Measurements from ENCODE around the gene SYNJ1. TPM values are rescaled to one million over a fixed set of nuclear protein-coding genes. Genes with fewer than 3 reads are reported as not detected.

SYNJ1 gene
- total and polyA plus RNA-seq, 10 of the 15 experiments (the other 5 are each of a cell fraction or from before 2014, with no cell fraction given) = 1.2 to 7.0 (median 3.5) TPM

DNA sequence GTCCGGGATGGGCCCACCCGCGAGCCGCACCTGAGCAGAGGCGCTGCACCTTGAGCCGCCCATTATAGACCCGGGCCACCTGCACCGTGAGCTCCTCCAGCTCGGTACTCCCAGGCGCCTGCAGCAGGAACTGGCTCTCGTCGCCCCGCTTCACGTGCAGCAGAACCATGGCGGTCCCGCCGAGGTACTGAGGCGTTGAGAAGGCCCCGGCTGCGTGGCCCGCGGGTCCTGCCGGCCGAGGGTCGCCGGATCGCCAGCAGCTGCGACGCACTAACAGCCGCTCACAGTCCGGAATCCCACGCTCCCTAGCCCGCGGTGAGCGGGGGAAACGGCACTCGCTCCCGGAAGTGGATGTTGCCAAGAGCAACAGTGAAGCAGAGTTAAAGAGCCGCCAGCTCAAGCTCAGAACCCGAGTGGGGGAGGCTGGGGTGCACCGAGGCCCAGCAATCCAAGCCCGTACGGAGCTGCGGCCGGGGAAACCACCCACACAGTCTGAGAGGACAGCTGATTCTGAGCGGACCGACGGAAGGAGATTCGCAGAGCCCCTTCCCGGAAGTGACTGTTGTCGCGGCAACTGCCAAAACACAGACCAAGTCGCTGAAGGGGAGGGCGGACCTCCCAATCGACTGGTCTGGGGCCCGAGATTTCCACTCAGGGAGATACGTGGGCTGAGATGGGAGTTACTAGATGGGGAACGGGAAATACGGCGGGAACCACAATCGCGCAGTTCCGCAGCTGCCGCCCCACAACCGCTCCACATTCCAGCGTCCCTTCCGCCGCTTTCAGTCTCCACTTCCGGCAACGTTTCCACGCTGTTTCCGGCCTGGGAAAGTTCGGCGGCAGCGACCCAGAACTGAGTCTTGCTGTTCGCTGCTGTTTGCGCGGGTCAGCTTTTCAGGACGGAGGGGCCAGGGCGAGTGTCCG lies 115.5 kb downstream of the SYNJ1 start, which contains the start of gene CFAP298 (continued):
- TF ChIP-seq RAD21 (IDR thresholded peaks at IDR 0.05; ENCODE audit: insufficient read depth, low read depth, low read length) (no peak), KDM1A (IDR thresholded peaks at IDR 0.05; ENCODE audit: borderline replicate concordance) (no peak), CREB1 (IDR thresholded peaks at IDR 0.05; ENCODE audit: low read depth) (peak; percentile 18; the same call in 1 of the 2 replicates), EZH2 (IDR thresholded peaks at IDR 0.05; ENCODE audit: borderline replicate concordance, control insufficient read depth, low read depth, low read length) (no peak), RCOR1 (conservative IDR thresholded peaks at IDR 0.05; ENCODE audit: low read depth, low read length) (no peak), PAX5 (IDR thresholded peaks at IDR 0.05; ENCODE audit: borderline replicate concordance, low read depth, low read length) (peak; percentile 69; the same call in 1 of the 2 replicates), MXI1 (IDR thresholded peaks at IDR 0.05; ENCODE audit: low read depth, low read length) (peak; percentile 80)
- TF ChIP-seq, protein P1, sequence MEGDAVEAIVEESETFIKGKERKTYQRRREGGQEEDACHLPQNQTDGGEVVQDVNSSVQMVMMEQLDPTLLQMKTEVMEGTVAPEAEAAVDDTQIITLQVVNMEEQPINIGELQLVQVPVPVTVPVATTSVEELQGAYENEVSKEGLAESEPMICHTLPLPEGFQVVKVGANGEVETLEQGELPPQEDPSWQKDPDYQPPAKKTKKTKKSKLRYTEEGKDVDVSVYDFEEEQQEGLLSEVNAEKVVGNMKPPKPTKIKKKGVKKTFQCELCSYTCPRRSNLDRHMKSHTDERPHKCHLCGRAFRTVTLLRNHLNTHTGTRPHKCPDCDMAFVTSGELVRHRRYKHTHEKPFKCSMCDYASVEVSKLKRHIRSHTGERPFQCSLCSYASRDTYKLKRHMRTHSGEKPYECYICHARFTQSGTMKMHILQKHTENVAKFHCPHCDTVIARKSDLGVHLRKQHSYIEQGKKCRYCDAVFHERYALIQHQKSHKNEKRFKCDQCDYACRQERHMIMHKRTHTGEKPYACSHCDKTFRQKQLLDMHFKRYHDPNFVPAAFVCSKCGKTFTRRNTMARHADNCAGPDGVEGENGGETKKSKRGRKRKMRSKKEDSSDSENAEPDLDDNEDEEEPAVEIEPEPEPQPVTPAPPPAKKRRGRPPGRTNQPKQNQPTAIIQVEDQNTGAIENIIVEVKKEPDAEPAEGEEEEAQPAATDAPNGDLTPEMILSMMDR (IDR thresholded peaks at IDR 0.05 in 2 of 3, conservative IDR thresholded peaks at IDR 0.05 in 1 of 3; ENCODE audit: control insufficient read depth in 2 of 3, extremely low read depth in 1 of 3, insufficient read depth in 1 of 3, low read depth in 3 of 3, low read length in 3 of 3) = no peak
- TF ChIP-seq, protein P2, sequence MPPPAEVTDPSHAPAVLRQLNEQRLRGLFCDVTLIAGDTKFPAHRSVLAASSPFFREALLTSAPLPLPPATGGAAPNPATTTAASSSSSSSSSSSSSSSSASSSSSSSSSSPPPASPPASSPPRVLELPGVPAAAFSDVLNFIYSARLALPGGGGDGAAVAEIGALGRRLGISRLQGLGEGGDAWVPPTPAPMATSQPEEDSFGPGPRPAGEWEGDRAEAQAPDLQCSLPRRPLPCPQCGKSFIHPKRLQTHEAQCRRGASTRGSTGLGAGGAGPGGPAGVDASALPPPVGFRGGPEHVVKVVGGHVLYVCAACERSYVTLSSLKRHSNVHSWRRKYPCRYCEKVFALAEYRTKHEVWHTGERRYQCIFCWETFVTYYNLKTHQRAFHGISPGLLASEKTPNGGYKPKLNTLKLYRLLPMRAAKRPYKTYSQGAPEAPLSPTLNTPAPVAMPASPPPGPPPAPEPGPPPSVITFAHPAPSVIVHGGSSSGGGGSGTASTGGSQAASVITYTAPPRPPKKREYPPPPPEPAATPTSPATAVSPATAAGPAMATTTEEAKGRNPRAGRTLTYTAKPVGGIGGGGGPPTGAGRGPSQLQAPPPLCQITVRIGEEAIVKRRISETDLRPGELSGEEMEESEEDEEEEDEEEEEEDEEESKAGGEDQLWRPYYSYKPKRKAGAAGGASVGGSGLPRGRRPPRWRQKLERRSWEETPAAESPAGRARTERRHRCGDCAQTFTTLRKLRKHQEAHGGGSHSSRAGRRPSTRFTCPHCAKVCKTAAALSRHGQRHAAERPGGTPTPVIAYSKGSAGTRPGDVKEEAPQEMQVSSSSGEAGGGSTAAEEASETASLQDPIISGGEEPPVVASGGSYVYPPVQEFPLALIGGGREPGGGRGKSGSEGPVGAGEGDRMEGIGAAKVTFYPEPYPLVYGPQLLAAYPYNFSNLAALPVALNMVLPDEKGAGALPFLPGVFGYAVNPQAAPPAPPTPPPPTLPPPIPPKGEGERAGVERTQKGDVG (CRISPR knock-in tag; IDR thresholded peaks at IDR 0.05) = no peak
- TF ChIP-seq, protein P3, sequence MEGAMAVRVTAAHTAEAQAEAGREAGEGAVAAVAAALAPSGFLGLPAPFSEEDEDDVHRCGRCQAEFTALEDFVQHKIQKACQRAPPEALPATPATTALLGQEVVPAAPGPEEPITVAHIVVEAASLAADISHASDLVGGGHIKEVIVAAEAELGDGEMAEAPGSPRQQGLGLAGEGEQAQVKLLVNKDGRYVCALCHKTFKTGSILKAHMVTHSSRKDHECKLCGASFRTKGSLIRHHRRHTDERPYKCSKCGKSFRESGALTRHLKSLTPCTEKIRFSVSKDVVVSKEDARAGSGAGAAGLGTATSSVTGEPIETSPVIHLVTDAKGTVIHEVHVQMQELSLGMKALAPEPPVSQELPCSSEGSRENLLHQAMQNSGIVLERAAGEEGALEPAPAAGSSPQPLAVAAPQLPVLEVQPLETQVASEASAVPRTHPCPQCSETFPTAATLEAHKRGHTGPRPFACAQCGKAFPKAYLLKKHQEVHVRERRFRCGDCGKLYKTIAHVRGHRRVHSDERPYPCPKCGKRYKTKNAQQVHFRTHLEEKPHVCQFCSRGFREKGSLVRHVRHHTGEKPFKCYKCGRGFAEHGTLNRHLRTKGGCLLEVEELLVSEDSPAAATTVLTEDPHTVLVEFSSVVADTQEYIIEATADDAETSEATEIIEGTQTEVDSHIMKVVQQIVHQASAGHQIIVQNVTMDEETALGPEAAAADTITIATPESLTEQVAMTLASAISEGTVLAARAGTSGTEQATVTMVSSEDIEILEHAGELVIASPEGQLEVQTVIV (IDR thresholded peaks at IDR 0.05; ENCODE audit: borderline replicate concordance, partially characterized antibody) = peak; percentile 71
- TF ChIP-seq, protein P4, sequence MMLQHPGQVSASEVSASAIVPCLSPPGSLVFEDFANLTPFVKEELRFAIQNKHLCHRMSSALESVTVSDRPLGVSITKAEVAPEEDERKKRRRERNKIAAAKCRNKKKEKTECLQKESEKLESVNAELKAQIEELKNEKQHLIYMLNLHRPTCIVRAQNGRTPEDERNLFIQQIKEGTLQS (IDR thresholded peaks at IDR 0.05; ENCODE audit: borderline replicate concordance, extremely low read depth, low read depth, low read length) = no peak
- TF ChIP-seq, protein P5, sequence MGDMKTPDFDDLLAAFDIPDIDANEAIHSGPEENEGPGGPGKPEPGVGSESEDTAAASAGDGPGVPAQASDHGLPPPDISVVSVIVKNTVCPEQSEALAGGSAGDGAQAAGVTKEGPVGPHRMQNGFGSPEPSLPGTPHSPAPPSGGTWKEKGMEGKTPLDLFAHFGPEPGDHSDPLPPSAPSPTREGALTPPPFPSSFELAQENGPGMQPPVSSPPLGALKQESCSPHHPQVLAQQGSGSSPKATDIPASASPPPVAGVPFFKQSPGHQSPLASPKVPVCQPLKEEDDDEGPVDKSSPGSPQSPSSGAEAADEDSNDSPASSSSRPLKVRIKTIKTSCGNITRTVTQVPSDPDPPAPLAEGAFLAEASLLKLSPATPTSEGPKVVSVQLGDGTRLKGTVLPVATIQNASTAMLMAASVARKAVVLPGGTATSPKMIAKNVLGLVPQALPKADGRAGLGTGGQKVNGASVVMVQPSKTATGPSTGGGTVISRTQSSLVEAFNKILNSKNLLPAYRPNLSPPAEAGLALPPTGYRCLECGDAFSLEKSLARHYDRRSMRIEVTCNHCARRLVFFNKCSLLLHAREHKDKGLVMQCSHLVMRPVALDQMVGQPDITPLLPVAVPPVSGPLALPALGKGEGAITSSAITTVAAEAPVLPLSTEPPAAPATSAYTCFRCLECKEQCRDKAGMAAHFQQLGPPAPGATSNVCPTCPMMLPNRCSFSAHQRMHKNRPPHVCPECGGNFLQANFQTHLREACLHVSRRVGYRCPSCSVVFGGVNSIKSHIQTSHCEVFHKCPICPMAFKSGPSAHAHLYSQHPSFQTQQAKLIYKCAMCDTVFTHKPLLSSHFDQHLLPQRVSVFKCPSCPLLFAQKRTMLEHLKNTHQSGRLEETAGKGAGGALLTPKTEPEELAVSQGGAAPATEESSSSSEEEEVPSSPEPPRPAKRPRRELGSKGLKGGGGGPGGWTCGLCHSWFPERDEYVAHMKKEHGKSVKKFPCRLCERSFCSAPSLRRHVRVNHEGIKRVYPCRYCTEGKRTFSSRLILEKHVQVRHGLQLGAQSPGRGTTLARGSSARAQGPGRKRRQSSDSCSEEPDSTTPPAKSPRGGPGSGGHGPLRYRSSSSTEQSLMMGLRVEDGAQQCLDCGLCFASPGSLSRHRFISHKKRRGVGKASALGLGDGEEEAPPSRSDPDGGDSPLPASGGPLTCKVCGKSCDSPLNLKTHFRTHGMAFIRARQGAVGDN (IDR thresholded peaks at IDR 0.05) = peak; percentile 36; the same call in 1 of the 2 replicates
- TF ChIP-seq, protein P6, sequence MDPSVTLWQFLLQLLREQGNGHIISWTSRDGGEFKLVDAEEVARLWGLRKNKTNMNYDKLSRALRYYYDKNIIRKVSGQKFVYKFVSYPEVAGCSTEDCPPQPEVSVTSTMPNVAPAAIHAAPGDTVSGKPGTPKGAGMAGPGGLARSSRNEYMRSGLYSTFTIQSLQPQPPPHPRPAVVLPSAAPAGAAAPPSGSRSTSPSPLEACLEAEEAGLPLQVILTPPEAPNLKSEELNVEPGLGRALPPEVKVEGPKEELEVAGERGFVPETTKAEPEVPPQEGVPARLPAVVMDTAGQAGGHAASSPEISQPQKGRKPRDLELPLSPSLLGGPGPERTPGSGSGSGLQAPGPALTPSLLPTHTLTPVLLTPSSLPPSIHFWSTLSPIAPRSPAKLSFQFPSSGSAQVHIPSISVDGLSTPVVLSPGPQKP (IDR thresholded peaks at IDR 0.05; ENCODE audit: low read depth, low read length) = peak; percentile 50
